H1 (cell line): Measurements from ENCODE around the gene SEMA3D. TPM values are rescaled to one million over a fixed set of nuclear protein-coding genes. Genes with fewer than 3 reads are reported as not detected.

ENCODE experiments used
- CTCF ChIA-PET: fragments of 300-600 bp; sonication (Branson Sonifier 250); formaldehyde crosslinking; loops from one replicate; lab custom pipeline; 2021; ENCODE audit not compliant: partially characterized antibody; lab: Charles Lee
- POLR2A ChIA-PET: fragments of 300-600 bp; sonication (Branson Sonifier 250); formaldehyde crosslinking; loops from one replicate; lab custom pipeline; 2021; ENCODE audit warnings: inconsistent platforms; ENCODE audit not compliant: partially characterized antibody; lab: Charles Lee
- DNase-seq, 2 experiments: peaks; one replicate each; pipeline versions ENCODE4 v3.0.0 to v3.0.0-alpha.2; 2010 to 2022; ENCODE audit warnings: low spot score in 2 of 2, low read depth in 1 of 2, mixed read lengths in 1 of 2
- FAIRE-seq: peaks from 2 replicates; lab custom pipeline; 2011; peaks lifted over from hg19 to GRCh38; lab: Jason Lieb, UNC
- H2AFZ ChIP-seq: 2 replicates; pipeline ENCODE4 v1.8.1; 2012; ENCODE audit warnings: low read length, inconsistent platforms
- H2AK5ac ChIP-seq: 2 replicates; pipeline ENCODE4 v1.6.1; 2013; ENCODE audit warnings: low read depth, low read length
- H2BK120ac ChIP-seq: replicated peaks from 2 replicates; pipeline ENCODE3; 2013; ENCODE audit warnings: low read depth, low read length, inconsistent platforms
- H2BK12ac ChIP-seq: 2 replicates; pipeline ENCODE4 v1.6.1; 2013; ENCODE audit warnings: low read depth, low read length
- H2BK15ac ChIP-seq: 2 replicates; pipeline ENCODE4 v1.6.1; 2013; ENCODE audit warnings: low read length
- H2BK20ac ChIP-seq: 2 replicates; pipeline ENCODE4 v1.6.1; 2013; ENCODE audit warnings: low read length
- H2BK5ac ChIP-seq: 2 replicates; pipeline ENCODE4 v1.6.1; 2013; ENCODE audit warnings: low read depth, low read length
- H3K14ac ChIP-seq: 2 replicates; pipeline ENCODE4 v1.6.1; 2013; ENCODE audit warnings: inconsistent platforms; ENCODE audit not compliant: insufficient read length
- H3K18ac ChIP-seq: 2 replicates; pipeline ENCODE4 v1.6.1; 2013; ENCODE audit warnings: low read length; ENCODE audit errors: extremely low read depth
- H3K23ac ChIP-seq: 2 replicates; pipeline ENCODE4 v1.6.1; 2013; ENCODE audit warnings: inconsistent platforms; ENCODE audit not compliant: insufficient read length
- H3K23me2 ChIP-seq: 2 replicates; pipeline ENCODE4 v1.6.1; 2013; ENCODE audit warnings: low read depth, low read length
- H3K27ac ChIP-seq: 2 replicates; pipeline ENCODE4 v1.6.1; 2011; ENCODE audit warnings: low read depth, low read length, inconsistent platforms
- H3K27me3 ChIP-seq, 4 experiments: replicated peaks in 1 of 4; 1 replicate in 1 of 4; 2 replicates in 3 of 4; pipeline versions ENCODE4 v1.6.1 to v1.8.1; 2011 to 2013; ENCODE audit warnings: low read length in 3 of 4, mild to moderate bottlenecking in 3 of 4, inconsistent platforms in 2 of 4, mixed read lengths in 2 of 4, moderate library complexity in 1 of 4; ENCODE audit not compliant: control insufficient read depth in 3 of 4, insufficient read depth in 3 of 4; ENCODE audit errors: extremely low read depth in 1 of 4
- H3K36me3 ChIP-seq, 4 experiments: 2 replicates each; pipeline versions ENCODE4 v1.6.1 to v1.8.1; 2011 to 2013; ENCODE audit warnings: mild to moderate bottlenecking in 4 of 4, low read length in 3 of 4, moderate library complexity in 2 of 4, control low read depth in 1 of 4, inconsistent platforms in 1 of 4; ENCODE audit not compliant: insufficient read depth in 4 of 4, control insufficient read depth in 2 of 4
- H3K4ac ChIP-seq: replicated peaks from 2 replicates; pipeline ENCODE3; 2013; ENCODE audit warnings: low read length, low read depth, mixed read lengths, inconsistent platforms; ENCODE audit not compliant: insufficient read length
- H3K4me1 ChIP-seq, 4 experiments: replicated peaks in 1 of 4; 1 replicate in 1 of 4; 2 replicates in 3 of 4; pipeline versions ENCODE4 v1.6.1 to v1.8.1; 2011 to 2013; ENCODE audit warnings: low read length in 3 of 4, inconsistent platforms in 2 of 4, mixed read lengths in 1 of 4; ENCODE audit not compliant: insufficient read depth in 4 of 4, control insufficient read depth in 3 of 4
- H3K4me2 ChIP-seq, 2 experiments: 2 replicates each; pipeline versions ENCODE4 v1.6.1 to v1.8.1; 2011 to 2013; ENCODE audit warnings: low read depth in 2 of 2, low read length in 2 of 2, control low read depth in 1 of 2, inconsistent platforms in 1 of 2, mild to moderate bottlenecking in 1 of 2; ENCODE audit not compliant: insufficient read depth in 1 of 2
- H3K4me3 ChIP-seq, 4 experiments: fragments of 200-600, 300-600 bp in 1 of 4; sonication (generic), shearing (Covaris generic), sonication (Bioruptor Twin) in 1 of 4; 2 replicates each; pipeline versions ENCODE4 v1.5.1 to v1.8.1; 2011 to 2016; ENCODE audit warnings: low read length in 4 of 4, low read depth in 3 of 4, control low read depth in 2 of 4, inconsistent platforms in 2 of 4, mild to moderate bottlenecking in 2 of 4, mixed read lengths in 1 of 4, moderate library complexity in 1 of 4; ENCODE audit not compliant: insufficient read depth in 2 of 4; ENCODE audit errors: extremely low read depth in 1 of 4
- H3K56ac ChIP-seq: replicated peaks from 2 replicates; pipeline ENCODE3; 2013; ENCODE audit warnings: low read depth, mild to moderate bottlenecking, mixed read lengths, low read length, inconsistent platforms; ENCODE audit not compliant: insufficient read length
- H3K79me1 ChIP-seq: 2 replicates; pipeline ENCODE4 v1.6.1; 2013; ENCODE audit warnings: low read depth, low read length, control low read depth
- H3K79me2 ChIP-seq, 2 experiments: 2 replicates each; pipeline versions ENCODE4 v1.6.1 to v1.8.1; 2012 to 2013; ENCODE audit warnings: low read length in 2 of 2, mild to moderate bottlenecking in 2 of 2, inconsistent platforms in 1 of 2; ENCODE audit not compliant: insufficient read depth in 2 of 2, control insufficient read depth in 1 of 2
- H3K9ac ChIP-seq, 4 experiments: replicated peaks in 1 of 4; 1 replicate in 1 of 4; 2 replicates in 3 of 4; pipeline versions ENCODE4 v1.6.1 to v1.8.1; 2011 to 2013; ENCODE audit warnings: low read depth in 3 of 4, low read length in 3 of 4, control low read depth in 2 of 4, mild to moderate bottlenecking in 2 of 4, moderate library complexity in 2 of 4, inconsistent platforms in 1 of 4; ENCODE audit errors: extremely low read depth in 1 of 4
- H3K9me3 ChIP-seq, 2 experiments: 2 replicates each; pipeline versions ENCODE4 v1.6.1 to v1.8.1; 2012 to 2013; ENCODE audit warnings: mild to moderate bottlenecking in 2 of 2, moderate library complexity in 2 of 2, control low read depth in 1 of 2, inconsistent platforms in 1 of 2, low read depth in 1 of 2, low read length in 1 of 2, mixed read lengths in 1 of 2; ENCODE audit not compliant: insufficient read depth in 2 of 2
- H4K20me1 ChIP-seq, 2 experiments: replicated peaks in 1 of 2; 2 replicates each; pipeline versions ENCODE3 to v1.8.1; 2011 to 2013; ENCODE audit warnings: inconsistent platforms in 2 of 2, low read length in 2 of 2, mild to moderate bottlenecking in 1 of 2; ENCODE audit not compliant: insufficient read depth in 2 of 2, control insufficient read depth in 1 of 2
- H4K5ac ChIP-seq: 2 replicates; pipeline ENCODE4 v1.6.1; 2013; ENCODE audit warnings: low read length, low read depth, mixed read lengths, inconsistent platforms; ENCODE audit not compliant: insufficient read length
- H4K8ac ChIP-seq: 2 replicates; pipeline ENCODE4 v1.8.0; 2013; ENCODE audit warnings: mild to moderate bottlenecking, moderate library complexity, low read length, inconsistent platforms; ENCODE audit not compliant: insufficient read depth; ENCODE audit errors: extremely low read depth
- H4K91ac ChIP-seq: replicated peaks from 2 replicates; pipeline ENCODE3; 2013; ENCODE audit warnings: low read length, mixed read lengths, inconsistent platforms; ENCODE audit not compliant: insufficient read length
- ASH2L ChIP-seq: fragments of 200-600, 300-600 bp; sonication (generic); IDR thresholded peaks from one replicate; pipeline ENCODE4 v1.7.1; 2017; ENCODE audit warnings: low read length
- BCL11A ChIP-seq, 2 experiments: IDR thresholded peaks; one replicate each; pipeline ENCODE4 v1.6.1; 2011; ENCODE audit warnings: low read depth in 2 of 2, low read length in 2 of 2, mild to moderate bottlenecking in 2 of 2
- CTBP2 ChIP-seq: IDR thresholded peaks from 2 replicates; pipeline ENCODE4 v1.7.0; 2011; ENCODE audit warnings: borderline replicate concordance, mild to moderate bottlenecking, moderate library complexity, mixed read lengths, low read length; ENCODE audit not compliant: insufficient read depth, insufficient read length
- FOSL1 ChIP-seq: IDR thresholded peaks from 2 replicates; pipeline ENCODE4 v1.6.1; 2011; ENCODE audit warnings: mild to moderate bottlenecking, low read depth, low read length, moderate library complexity; ENCODE audit not compliant: insufficient read depth
- GTF2F1 ChIP-seq: IDR thresholded peaks from 2 replicates; pipeline ENCODE4 v1.6.1; 2012; ENCODE audit warnings: low read depth, low read length, improper control_type of control experiment, borderline replicate concordance
- JUN ChIP-seq: IDR thresholded peaks from 2 replicates; pipeline ENCODE4 v1.6.1; 2011; ENCODE audit warnings: low read depth, mild to moderate bottlenecking, improper control_type of control experiment, low read length
- KDM4A ChIP-seq: IDR thresholded peaks from one replicate; pipeline ENCODE4 v1.7.1; 2012; ENCODE audit warnings: low read depth, mild to moderate bottlenecking, moderate library complexity, low read length, inconsistent platforms; ENCODE audit not compliant: severe bottlenecking
- MAFK ChIP-seq: IDR thresholded peaks from 2 replicates; pipeline ENCODE4 v1.6.1; 2012; ENCODE audit warnings: low read depth, mild to moderate bottlenecking, improper control_type of control experiment, low read length
- SIRT6 ChIP-seq: IDR thresholded peaks from one replicate; pipeline ENCODE4 v1.7.1; 2012; ENCODE audit warnings: low read length, inconsistent platforms
- SP1 ChIP-seq: IDR thresholded peaks from 2 replicates; pipeline ENCODE4 v1.6.1; 2011; ENCODE audit warnings: low read depth, low read length
- TAF1 ChIP-seq: IDR thresholded peaks from 2 replicates; pipeline ENCODE4 v1.6.1; 2011; ENCODE audit warnings: mild to moderate bottlenecking, low read depth, low read length
- TAF7 ChIP-seq: optimal IDR thresholded peaks from 2 replicates; pipeline ENCODE3; 2011; ENCODE audit warnings: low read depth, mild to moderate bottlenecking, inconsistent platforms, low read length, moderate library complexity, borderline replicate concordance
- WGBS, 2 experiments: shearing (Covaris generic) in 1 of 2; methylation state at CpG; one replicate each; pipeline versions ENCODE4 v1.1.6 to v1.1.7; 2013 to 2015; ENCODE audit warnings: low lambda C conversion rate in 2 of 2, mixed read lengths in 2 of 2, inconsistent platforms in 1 of 2, low coverage in 1 of 2, missing lambda C conversion rate in 1 of 2; ENCODE audit not compliant: insufficient replicate concordance in 2 of 2, insufficient coverage in 1 of 2, insufficient read length in 1 of 2; ENCODE audit errors: extremely low coverage in 1 of 2, missing lambda C conversion rate in 1 of 2; 5-methylcytosine and 5-hydroxymethylcytosine counted together
- polyA plus RNA-seq, 7 experiments: library from polyadenylated mRNA; depleted of rRNA in 3 of 7; stranded (reverse) in 5 of 7; unstranded in 2 of 7; fragments of >200 nt in 5 of 7; fragments of 200-250 nt in 2 of 7; gene quantifications; 1 replicate in 5 of 7; 2 replicates in 1 of 7; 4 replicates in 1 of 7; pipeline versions ENCODE4 v1.2.1 to v1.2.3, GENCODE V29; 2011 to 2013; ENCODE audit warnings: missing spikeins in 2 of 7, mixed read lengths in 2 of 7
- total RNA-seq: library from RNA; stranded (reverse); fragmentation: NEBNext Ultra II Directional; extraction: Animal tissue kit (Norgen Biotek cat#: 25700); gene quantifications from 2 replicates; pipeline ENCODE4 v1.2.1, GENCODE V29; 2021
- TF ChIP-seq, protein P1 (sequence below): IDR thresholded peaks from 2 replicates; pipeline ENCODE4 v1.6.1; 2012; ENCODE audit warnings: low read length, inconsistent platforms

SEMA3D gene
- total and polyA plus RNA-seq, 2 of the 8 experiments (the other 6 are each of a cell fraction or from before 2014, with no cell fraction given), result 1.6 to 3.5 TPM

DNA sequence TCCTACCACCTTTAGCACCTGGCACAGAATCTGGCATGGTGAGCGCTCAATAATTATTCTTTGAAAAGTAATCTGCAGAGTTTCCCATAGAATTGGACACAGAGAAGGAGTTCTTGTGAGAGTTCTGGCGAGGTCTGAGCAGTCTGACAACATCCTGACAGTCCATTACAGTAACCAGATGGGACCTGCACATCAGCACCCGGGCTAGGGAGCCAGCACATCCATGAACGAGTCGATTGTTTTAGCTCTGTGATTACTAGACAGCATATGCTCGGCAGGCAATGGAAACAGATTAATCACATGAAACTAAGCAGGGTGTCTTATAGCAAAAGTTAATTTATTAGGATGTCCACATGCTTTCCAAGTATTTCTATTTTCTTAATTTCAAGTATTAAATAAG is 96.7 kb downstream of the SEMA3D start:
- DNase-seq (no peak), FAIRE-seq (no peak)
- no peak overlapping the region for H4K5ac ChIP-seq
- no peaks in the 10 kb centered on the region for H4K20me1 ChIP-seq
- H3K4me3 ChIP-seq, result no peak overlapping the region
- H2BK120ac ChIP-seq, result no peak overlapping the region
- H3K23me2 ChIP-seq, result no peaks in the 10 kb centered on the region; the same call in 1 of the 2 replicates
- H2BK15ac ChIP-seq, result no peak overlapping the region
- no peak overlapping the region for H4K8ac ChIP-seq
- no peaks in the 10 kb centered on the region for H3K36me3 ChIP-seq
- ChIA-PET POLR2A (no interaction called here), CTCF (interaction anchor here (1.1 kb wide), 1 partner anchor 9 kb away, joined by 3 read pairs; no protein-coding TSS in a partner anchor)
- no peak overlapping the region for H2BK12ac ChIP-seq
- H3K4ac ChIP-seq, result no peak overlapping the region
- no peak overlapping the region for H3K56ac ChIP-seq
- 93% methylated on average over 6 of the region's 6 CpGs; no CpG with 5 or more reads in 1 of the 2 experiments for WGBS, 2 experiments
- H2AK5ac ChIP-seq, result no peak overlapping the region
- no peaks in the 10 kb centered on the region for H3K9me3 ChIP-seq
- no peak overlapping the region for H3K14ac ChIP-seq
- no peak overlapping the region for H3K27ac ChIP-seq
- no peak overlapping the region for H2AFZ ChIP-seq
- no peak overlapping the region for H3K23ac ChIP-seq
- H3K4me2 ChIP-seq, result no peak overlapping the region
- H2BK20ac ChIP-seq, result no peak overlapping the region
- no peaks in the 10 kb centered on the region for H3K27me3 ChIP-seq
- no peak overlapping the region for H3K9ac ChIP-seq
- TF ChIP-seq FOSL1, result no peak
- TF ChIP-seq BCL11A (IDR thresholded peaks at IDR 0.05; ENCODE audit: low read depth in 2 of 2, low read length in 2 of 2), result no peak
- TF ChIP-seq TAF7, result no peak
- TF ChIP-seq, protein P1, sequence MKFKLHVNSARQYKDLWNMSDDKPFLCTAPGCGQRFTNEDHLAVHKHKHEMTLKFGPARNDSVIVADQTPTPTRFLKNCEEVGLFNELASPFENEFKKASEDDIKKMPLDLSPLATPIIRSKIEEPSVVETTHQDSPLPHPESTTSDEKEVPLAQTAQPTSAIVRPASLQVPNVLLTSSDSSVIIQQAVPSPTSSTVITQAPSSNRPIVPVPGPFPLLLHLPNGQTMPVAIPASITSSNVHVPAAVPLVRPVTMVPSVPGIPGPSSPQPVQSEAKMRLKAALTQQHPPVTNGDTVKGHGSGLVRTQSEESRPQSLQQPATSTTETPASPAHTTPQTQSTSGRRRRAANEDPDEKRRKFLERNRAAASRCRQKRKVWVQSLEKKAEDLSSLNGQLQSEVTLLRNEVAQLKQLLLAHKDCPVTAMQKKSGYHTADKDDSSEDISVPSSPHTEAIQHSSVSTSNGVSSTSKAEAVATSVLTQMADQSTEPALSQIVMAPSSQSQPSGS, result no peak
- TF ChIP-seq ASH2L, result no peak
- TF ChIP-seq MAFK, result no peak
- no peak for TF ChIP-seq JUN
- TF ChIP-seq KDM4A, result no peak
- TF ChIP-seq SIRT6, result no peak
- no peak for TF ChIP-seq TAF1
- TF ChIP-seq SP1, result no peak
- no peak for TF ChIP-seq CTBP2
- no peak for TF ChIP-seq GTF2F1
- no peak overlapping the region for H4K91ac ChIP-seq
- H3K79me1 ChIP-seq, result no peaks in the 10 kb centered on the region
- H3K79me2 ChIP-seq, result no peaks in the 10 kb centered on the region
- H3K18ac ChIP-seq, result no peak overlapping the region
- H3K4me1 ChIP-seq, result no peaks in the 10 kb centered on the region
- no peak overlapping the region for H2BK5ac ChIP-seq
